SK-N-SH (cell line): Measurements from ENCODE around the gene NLRP9. TPM values are rescaled to one million over a fixed set of nuclear protein-coding genes. Genes with fewer than 3 reads are reported as not detected.

ENCODE experiments used
- CTCF ChIA-PET: fragments of 300-600, 350-600 bp; formaldehyde crosslinking; extraction: SDS; loops from one replicate; lab custom pipeline; 2021; lab: Yijun Ruan, JAX
- POLR2A ChIA-PET: fragments of 350-600 bp; sonication (Branson Sonifier 250); formaldehyde crosslinking; extraction: SDS; loops from one replicate; lab custom pipeline; 2020; ENCODE audit warnings: antibody characterized with exemption, inconsistent platforms; lab: Yijun Ruan, JAX
- DNase-seq: peaks from one replicate; pipeline ENCODE4 v3.0.0; 2012
- H2AFZ ChIP-seq: fragments of 200-600 bp; sonication (generic); 2 replicates; pipeline ENCODE4 v1.8.1; 2016; ENCODE audit warnings: antibody characterized with exemption, mild to moderate bottlenecking, low read depth
- H3F3A ChIP-seq: fragments of 200-600 bp; sonication (generic); replicated peaks from 2 replicates; pipeline ENCODE3; 2016; ENCODE audit warnings: antibody characterized with exemption, mild to moderate bottlenecking; ENCODE audit not compliant: insufficient read depth
- H3K27ac ChIP-seq, 2 experiments: fragments of 200-500 bp in 1 of 2; fragments of 200-600 bp in 1 of 2; sonication (Bioruptor generic) in 1 of 2; sonication (generic), shearing (Covaris generic) in 1 of 2; 2 replicates each; pipeline versions ENCODE4 v1.5.1 to v1.6.1; 2014 to 2016; ENCODE audit warnings: low read depth in 2 of 2, inconsistent platforms in 1 of 2, low read length in 1 of 2, mild to moderate bottlenecking in 1 of 2, mixed read lengths in 1 of 2
- H3K27me3 ChIP-seq: fragments of 200-600 bp; sonication (generic), shearing (Covaris generic); 2 replicates; pipeline ENCODE4 v1.6.1; 2016; ENCODE audit warnings: mixed run types; ENCODE audit not compliant: insufficient read depth
- H3K36me3 ChIP-seq, 2 experiments: fragments of 200-500 bp in 1 of 2; fragments of 200-600 bp in 1 of 2; sonication (Bioruptor generic) in 1 of 2; sonication (generic) in 1 of 2; replicated peaks in 1 of 2; 2 replicates each; pipeline versions ENCODE3 to v1.5.1; 2014 to 2016; ENCODE audit warnings: low read length in 1 of 2, mild to moderate bottlenecking in 1 of 2; ENCODE audit not compliant: insufficient read depth in 2 of 2, control insufficient read depth in 1 of 2
- H3K4me1 ChIP-seq, 2 experiments: fragments of 200-500 bp in 1 of 2; fragments of 200-600 bp in 1 of 2; sonication (Bioruptor generic) in 1 of 2; sonication (generic), shearing (Covaris generic) in 1 of 2; 2 replicates each; pipeline versions ENCODE4 v1.5.1 to v1.6.1; 2014 to 2016; ENCODE audit warnings: low read depth in 1 of 2, low read length in 1 of 2, mixed run types in 1 of 2; ENCODE audit not compliant: insufficient read depth in 2 of 2, control insufficient read depth in 1 of 2
- H3K4me2 ChIP-seq: fragments of 200-600 bp; sonication (generic), shearing (Covaris generic); 2 replicates; pipeline ENCODE4 v1.6.1; 2017; ENCODE audit warnings: mixed run types
- H3K4me3 ChIP-seq, 2 experiments: fragments of 200-500 bp in 1 of 2; fragments of 200-600 bp in 1 of 2; sonication (Bioruptor generic) in 1 of 2; sonication (generic), shearing (Covaris generic) in 1 of 2; 2 replicates each; pipeline versions ENCODE4 v1.5.1 to v1.8.1; 2014 to 2016; ENCODE audit warnings: low read depth in 2 of 2, inconsistent platforms in 1 of 2, low read length in 1 of 2, mild to moderate bottlenecking in 1 of 2, mixed read lengths in 1 of 2, moderate library complexity in 1 of 2
- H3K79me2 ChIP-seq: fragments of 200-600 bp; sonication (generic); 2 replicates; pipeline ENCODE4 v1.8.1; 2017; ENCODE audit warnings: mild to moderate bottlenecking; ENCODE audit not compliant: insufficient read depth
- H3K9ac ChIP-seq: fragments of 200-600 bp; sonication (generic); 2 replicates; pipeline ENCODE4 v1.6.1; 2017; ENCODE audit warnings: mixed run types
- H3K9me2 ChIP-seq: fragments of 200-600 bp; sonication (generic); 2 replicates; pipeline ENCODE4 v1.6.1; 2017; ENCODE audit warnings: mixed run types
- H3K9me3 ChIP-seq: fragments of 200-600 bp; sonication (generic); 2 replicates; pipeline ENCODE4 v1.6.1; 2017; ENCODE audit warnings: mixed run types, mild to moderate bottlenecking, moderate library complexity
- H4K20me1 ChIP-seq: fragments of 200-600 bp; sonication (generic); 2 replicates; pipeline ENCODE4 v1.6.1; 2017; ENCODE audit warnings: mild to moderate bottlenecking, mixed run types; ENCODE audit not compliant: insufficient read depth
- CHD2 ChIP-seq: fragments of 150-350 bp; IDR thresholded peaks from 2 replicates; pipeline ENCODE4 v1.6.1; 2018; ENCODE audit warnings: low read length; ENCODE audit not compliant: partially characterized antibody
- EP300 ChIP-seq, 2 experiments: IDR thresholded peaks; 2 replicates each; pipeline versions ENCODE4 v1.4.0 to v1.6.1; 2012; ENCODE audit warnings: borderline replicate concordance in 1 of 2, low read depth in 1 of 2, low read length in 1 of 2
- EZH2phosphoT487 ChIP-seq: fragments of 200-600 bp; sonication (generic); IDR thresholded peaks from 2 replicates; pipeline ENCODE4 v1.6.1; 2017; ENCODE audit warnings: low read depth, mixed run types, mild to moderate bottlenecking, antibody characterized with exemption, moderate library complexity, borderline replicate concordance
- FOXJ3 ChIP-seq: sonication (generic); formaldehyde crosslinking; IDR thresholded peaks from 2 replicates; pipeline ENCODE4 v1.5.1; 2020; ENCODE audit warnings: mild to moderate bottlenecking, missing genetic modification reagents
- JUND ChIP-seq: IDR thresholded peaks from 2 replicates; pipeline ENCODE4 v1.4.0; 2012
- MEF2A ChIP-seq: IDR thresholded peaks from 2 replicates; pipeline ENCODE4 v1.4.0; 2012; ENCODE audit warnings: low read depth, borderline replicate concordance
- MXI1 ChIP-seq: IDR thresholded peaks from 2 replicates; pipeline ENCODE4 v1.6.1; 2012; ENCODE audit warnings: mild to moderate bottlenecking, low read depth, low read length, improper control_type of control experiment
- NRF1 ChIP-seq: IDR thresholded peaks from 2 replicates; pipeline ENCODE4 v1.6.1; 2012; ENCODE audit warnings: low read depth, mild to moderate bottlenecking, low read length
- RCOR1 ChIP-seq: fragments of 150-350 bp; IDR thresholded peaks from 2 replicates; pipeline ENCODE4 v1.6.1; 2017; ENCODE audit warnings: antibody characterized with exemption, low read length
- RFX5 ChIP-seq: IDR thresholded peaks from 2 replicates; pipeline ENCODE4 v1.6.1; 2012; ENCODE audit warnings: mild to moderate bottlenecking, improper control_type of control experiment, low read length
- TAF1 ChIP-seq: IDR thresholded peaks from 2 replicates; pipeline ENCODE4 v1.6.1; 2012; ENCODE audit warnings: low read depth, mild to moderate bottlenecking, low read length, moderate library complexity, borderline replicate concordance
- TCF12 ChIP-seq: IDR thresholded peaks from 2 replicates; pipeline ENCODE4 v1.4.0; 2012
- USF1 ChIP-seq: IDR thresholded peaks from 2 replicates; pipeline ENCODE4 v1.4.0; 2012; ENCODE audit warnings: low read depth, borderline replicate concordance
- USF2 ChIP-seq: fragments of 150-350 bp; IDR thresholded peaks from 2 replicates; pipeline ENCODE4 v1.6.1; 2017; ENCODE audit warnings: antibody characterized with exemption, low read length, low read depth, borderline replicate concordance
- WGBS: methylation state at CpG from one replicate; pipeline ENCODE4 v1.1.6; 2017; ENCODE audit warnings: low lambda C conversion rate; 5-methylcytosine and 5-hydroxymethylcytosine counted together
- polyA plus RNA-seq, 3 experiments: library from polyadenylated mRNA; depleted of rRNA; stranded (reverse); fragments of >200 nt; gene quantifications; 2 replicates each; pipeline ENCODE4 v1.2.3, GENCODE V29; 2012
- TF ChIP-seq, protein P1 (sequence below): IDR thresholded peaks from 2 replicates; pipeline ENCODE4 v1.6.1; 2012; ENCODE audit warnings: mild to moderate bottlenecking, low read depth, low read length, moderate library complexity
- TF ChIP-seq, protein P2 (sequence below): fragments of 200-600 bp; sonication (generic); IDR thresholded peaks from 2 replicates; pipeline ENCODE4 v1.6.1; 2017; ENCODE audit warnings: antibody characterized with exemption, mild to moderate bottlenecking, moderate library complexity
- TF ChIP-seq, protein P3 (sequence below): IDR thresholded peaks from 2 replicates; pipeline ENCODE4 v1.4.0; 2012; ENCODE audit warnings: low read depth

NLRP9 gene
- polyA plus RNA-seq, 1 of the 3 experiments (the other 2 are of a cell fraction) = not detected

- POLR2A ChIA-PET = no interaction called here
- peaks cover 14 to 25% of the 10 kb centered on the region in 2 experiments; a peak in 3 of 4 replicates for H3K4me1 ChIP-seq
- no peak for DNase-seq
- WGBS = 89% methylated on average over 9 of the region's 9 CpGs
- CTCF ChIA-PET = interaction anchor here (4.7 kb wide), 1 partner anchor 12 kb away, joined by 34 read pairs; no protein-coding TSS in a partner anchor
- no peaks in the 10 kb centered on the region for H3K9me2 ChIP-seq
- H3K9ac ChIP-seq = no peak overlapping the region
- peaks cover 98% of the 10 kb centered on the region for H3K79me2 ChIP-seq
- H3K27me3 ChIP-seq = no peaks in the 10 kb centered on the region
- peaks cover 5% of the 10 kb centered on the region for H3F3A ChIP-seq
- TF ChIP-seq, protein P1, sequence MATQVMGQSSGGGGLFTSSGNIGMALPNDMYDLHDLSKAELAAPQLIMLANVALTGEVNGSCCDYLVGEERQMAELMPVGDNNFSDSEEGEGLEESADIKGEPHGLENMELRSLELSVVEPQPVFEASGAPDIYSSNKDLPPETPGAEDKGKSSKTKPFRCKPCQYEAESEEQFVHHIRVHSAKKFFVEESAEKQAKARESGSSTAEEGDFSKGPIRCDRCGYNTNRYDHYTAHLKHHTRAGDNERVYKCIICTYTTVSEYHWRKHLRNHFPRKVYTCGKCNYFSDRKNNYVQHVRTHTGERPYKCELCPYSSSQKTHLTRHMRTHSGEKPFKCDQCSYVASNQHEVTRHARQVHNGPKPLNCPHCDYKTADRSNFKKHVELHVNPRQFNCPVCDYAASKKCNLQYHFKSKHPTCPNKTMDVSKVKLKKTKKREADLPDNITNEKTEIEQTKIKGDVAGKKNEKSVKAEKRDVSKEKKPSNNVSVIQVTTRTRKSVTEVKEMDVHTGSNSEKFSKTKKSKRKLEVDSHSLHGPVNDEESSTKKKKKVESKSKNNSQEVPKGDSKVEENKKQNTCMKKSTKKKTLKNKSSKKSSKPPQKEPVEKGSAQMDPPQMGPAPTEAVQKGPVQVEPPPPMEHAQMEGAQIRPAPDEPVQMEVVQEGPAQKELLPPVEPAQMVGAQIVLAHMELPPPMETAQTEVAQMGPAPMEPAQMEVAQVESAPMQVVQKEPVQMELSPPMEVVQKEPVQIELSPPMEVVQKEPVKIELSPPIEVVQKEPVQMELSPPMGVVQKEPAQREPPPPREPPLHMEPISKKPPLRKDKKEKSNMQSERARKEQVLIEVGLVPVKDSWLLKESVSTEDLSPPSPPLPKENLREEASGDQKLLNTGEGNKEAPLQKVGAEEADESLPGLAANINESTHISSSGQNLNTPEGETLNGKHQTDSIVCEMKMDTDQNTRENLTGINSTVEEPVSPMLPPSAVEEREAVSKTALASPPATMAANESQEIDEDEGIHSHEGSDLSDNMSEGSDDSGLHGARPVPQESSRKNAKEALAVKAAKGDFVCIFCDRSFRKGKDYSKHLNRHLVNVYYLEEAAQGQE = no peak
- no peak for TF ChIP-seq EP300 (IDR thresholded peaks at IDR 0.05; ENCODE audit: borderline replicate concordance in 1 of 2, low read depth in 1 of 2, low read length in 1 of 2)
- H3K27ac ChIP-seq = no peak overlapping the region
- H2AFZ ChIP-seq = no peak overlapping the region
- no peak overlapping the region for H3K4me3 ChIP-seq
- H3K4me2 ChIP-seq = no peak overlapping the region
- H3K36me3 ChIP-seq = peaks cover 33 to 54% of the 10 kb centered on the region in 2 experiments
- H4K20me1 ChIP-seq = peaks cover 83% of the 10 kb centered on the region
- no peaks in the 10 kb centered on the region for H3K9me3 ChIP-seq
Measured at GRCh38 chr19:55659822-55660221, 78.4 kb downstream of the NLRP9 start.

DNA sequence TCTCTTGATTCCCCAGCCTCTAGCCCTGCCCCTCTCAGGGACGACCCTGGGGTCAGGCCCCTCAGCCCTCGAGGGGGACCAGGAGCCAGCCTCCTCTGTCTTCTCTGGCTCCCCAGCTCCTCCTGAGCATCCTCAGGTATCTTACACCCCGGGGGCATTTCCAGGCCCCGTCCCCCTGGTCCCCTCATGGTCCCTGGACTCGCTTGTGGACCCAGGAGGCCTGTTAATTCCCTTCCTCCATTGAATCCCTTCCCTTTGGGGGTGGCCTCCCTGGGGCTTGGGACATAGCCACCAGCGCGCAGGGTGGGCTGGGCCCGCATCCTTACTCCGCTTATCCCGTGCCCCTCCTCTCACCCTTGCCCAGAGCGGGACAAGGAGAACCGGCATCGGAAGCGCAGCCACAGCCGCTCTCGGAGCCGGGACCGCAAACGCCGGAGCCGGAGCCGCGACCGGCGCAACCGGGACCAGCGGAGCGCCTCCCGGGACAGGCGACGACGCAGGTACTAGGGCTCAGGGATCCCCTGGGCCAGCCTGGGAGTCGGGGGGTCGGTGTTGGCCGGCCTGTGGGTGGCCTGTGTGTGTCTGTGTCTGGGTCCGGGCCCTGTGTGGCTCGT is 79.2 kb downstream of the NLRP9 start:
- Histone ChIP-seq H3K9me3 (no peaks in the 10 kb centered on the region), H3K4me3 (no peak overlapping the region), H3K9me2 (no peaks in the 10 kb centered on the region), H3K36me3 (peaks cover 27 to 48% of the 10 kb centered on the region in 2 experiments), H4K20me1 (peaks cover 74% of the 10 kb centered on the region), H3K4me2 (peak overlapping the region; percentile 99; the same call in 1 of the 2 replicates), H3F3A (peaks cover 5% of the 10 kb centered on the region), H2AFZ (no peak overlapping the region), H3K79me2 (peaks cover 89% of the 10 kb centered on the region), H3K27me3 (no peaks in the 10 kb centered on the region), H3K27ac (no peak overlapping the region; a peak in 1 of 4 replicates), H3K9ac (no peak overlapping the region), H3K4me1 (peaks cover 14 to 25% of the 10 kb centered on the region in 2 experiments; a peak in 3 of 4 replicates)
- CTCF ChIA-PET = interaction anchor here (3.7 to 4.7 kb wide), 2 partner anchors 12 to 26 kb away, joined by 20 to 34 read pairs; no protein-coding TSS in a partner anchor
- POLR2A ChIA-PET = no interaction called here
- 92% methylated on average over 37 of the region's 37 CpGs for WGBS
- no peak for DNase-seq
- TF ChIP-seq EZH2phosphoT487 (no peak), USF2 (no peak), JUND (no peak), CHD2 (no peak), NRF1 (no peak), MEF2A (no peak), FOXJ3 (CRISPR knock-in tag) (no peak), USF1 (no peak), RCOR1 (no peak), TCF12 (no peak), MXI1 (no peak), TAF1 (no peak), RFX5 (no peak)
- TF ChIP-seq, protein P2, sequence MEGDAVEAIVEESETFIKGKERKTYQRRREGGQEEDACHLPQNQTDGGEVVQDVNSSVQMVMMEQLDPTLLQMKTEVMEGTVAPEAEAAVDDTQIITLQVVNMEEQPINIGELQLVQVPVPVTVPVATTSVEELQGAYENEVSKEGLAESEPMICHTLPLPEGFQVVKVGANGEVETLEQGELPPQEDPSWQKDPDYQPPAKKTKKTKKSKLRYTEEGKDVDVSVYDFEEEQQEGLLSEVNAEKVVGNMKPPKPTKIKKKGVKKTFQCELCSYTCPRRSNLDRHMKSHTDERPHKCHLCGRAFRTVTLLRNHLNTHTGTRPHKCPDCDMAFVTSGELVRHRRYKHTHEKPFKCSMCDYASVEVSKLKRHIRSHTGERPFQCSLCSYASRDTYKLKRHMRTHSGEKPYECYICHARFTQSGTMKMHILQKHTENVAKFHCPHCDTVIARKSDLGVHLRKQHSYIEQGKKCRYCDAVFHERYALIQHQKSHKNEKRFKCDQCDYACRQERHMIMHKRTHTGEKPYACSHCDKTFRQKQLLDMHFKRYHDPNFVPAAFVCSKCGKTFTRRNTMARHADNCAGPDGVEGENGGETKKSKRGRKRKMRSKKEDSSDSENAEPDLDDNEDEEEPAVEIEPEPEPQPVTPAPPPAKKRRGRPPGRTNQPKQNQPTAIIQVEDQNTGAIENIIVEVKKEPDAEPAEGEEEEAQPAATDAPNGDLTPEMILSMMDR = no peak
- TF ChIP-seq, protein P3, sequence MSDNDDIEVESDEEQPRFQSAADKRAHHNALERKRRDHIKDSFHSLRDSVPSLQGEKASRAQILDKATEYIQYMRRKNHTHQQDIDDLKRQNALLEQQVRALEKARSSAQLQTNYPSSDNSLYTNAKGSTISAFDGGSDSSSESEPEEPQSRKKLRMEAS = no peak
